Osteoblast (primary cell): Measurements from ENCODE around the gene DENND1B. TPM values are rescaled to one million over a fixed set of nuclear protein-coding genes. Genes with fewer than 3 reads are reported as not detected.

Source experiments
- DNase-seq: peaks from one replicate; pipeline ENCODE4 v3.0.0; 2011; ENCODE audit warnings: low spot score, mixed read lengths; ENCODE audit not compliant: insufficient read length; ENCODE audit errors: missing footprints
- H2AFZ ChIP-seq: 2 replicates; pipeline ENCODE4 v1.6.0; 2011; ENCODE audit warnings: mild to moderate bottlenecking, low read length
- H3K27ac ChIP-seq: 2 replicates; pipeline ENCODE4 v1.5.1; 2011; ENCODE audit warnings: mild to moderate bottlenecking, low read depth, low read length, moderate library complexity
- H3K27me3 ChIP-seq: 2 replicates; pipeline ENCODE4 v1.6.0; 2012; ENCODE audit warnings: mild to moderate bottlenecking, control low read depth, inconsistent platforms, low read length, moderate library complexity; ENCODE audit not compliant: insufficient read depth
- H3K36me3 ChIP-seq: 2 replicates; pipeline ENCODE4 v1.5.1; 2011; ENCODE audit warnings: mild to moderate bottlenecking, low read length, control low read depth, moderate library complexity; ENCODE audit not compliant: insufficient read depth
- H3K4me1 ChIP-seq: 2 replicates; pipeline ENCODE4 v1.5.1; 2011; ENCODE audit warnings: mild to moderate bottlenecking, low read length, control low read depth, moderate library complexity; ENCODE audit not compliant: insufficient read depth
- H3K4me2 ChIP-seq: 2 replicates; pipeline ENCODE4 v1.6.0; 2011; ENCODE audit warnings: mild to moderate bottlenecking, low read length; ENCODE audit not compliant: insufficient read depth
- H3K4me3 ChIP-seq: fragments of 200-600 bp; sonication (generic); 3 replicates; pipeline ENCODE4 v1.5.1; 2012; ENCODE audit warnings: mild to moderate bottlenecking, low read length, inconsistent platforms; ENCODE audit not compliant: insufficient read depth
- H3K79me2 ChIP-seq: 2 replicates; pipeline ENCODE4 v1.6.0; 2012; ENCODE audit warnings: mild to moderate bottlenecking, low read length, control low read depth, inconsistent platforms; ENCODE audit not compliant: insufficient read depth
- H3K9me3 ChIP-seq: 2 replicates; pipeline ENCODE4 v1.5.1; 2011; ENCODE audit warnings: low read depth, low read length, control low read depth
- H4K20me1 ChIP-seq: 2 replicates; pipeline ENCODE4 v1.6.0; 2012; ENCODE audit warnings: mild to moderate bottlenecking, low read length, control low read depth; ENCODE audit not compliant: insufficient read depth
- total RNA-seq: library from RNA; depleted of rRNA; stranded (reverse); fragments of >200 nt; gene quantifications from 2 replicates; pipeline ENCODE4 v1.2.3, GENCODE V29; 2012
- TF ChIP-seq, protein P1 (sequence below): IDR thresholded peaks from 2 replicates; pipeline ENCODE4 v1.5.1; 2011; ENCODE audit warnings: mild to moderate bottlenecking, low read depth, low read length, moderate library complexity; ENCODE audit errors: extremely low read depth

The DENND1B gene
- total RNA-seq, 1 donor = 22.4 TPM

DNA sequence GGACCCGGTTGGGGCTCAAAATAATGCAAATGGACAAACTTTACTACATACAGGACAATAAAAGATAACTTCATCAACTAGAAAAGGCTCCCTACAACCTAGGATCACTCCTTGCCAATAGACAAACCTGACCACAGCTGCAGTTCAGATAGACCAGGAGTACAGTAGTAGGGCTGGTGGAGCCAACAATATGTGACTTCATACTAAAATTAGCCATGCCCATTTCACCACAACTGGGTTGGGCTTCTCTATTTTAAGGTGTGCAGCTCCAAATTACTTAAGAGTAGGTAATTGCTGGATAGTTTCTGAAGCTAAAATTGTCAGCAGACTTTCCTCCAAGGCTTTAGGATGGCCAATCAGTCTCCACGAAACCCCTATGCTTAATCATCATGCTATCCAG lies 3.9 kb downstream of the DENND1B start:
- peaks cover 42% of the 10 kb centered on the region for H3K79me2 ChIP-seq
- no peaks in the 10 kb centered on the region for H3K36me3 ChIP-seq
- H3K27ac ChIP-seq = no peak overlapping the region
- TF ChIP-seq, protein P1, sequence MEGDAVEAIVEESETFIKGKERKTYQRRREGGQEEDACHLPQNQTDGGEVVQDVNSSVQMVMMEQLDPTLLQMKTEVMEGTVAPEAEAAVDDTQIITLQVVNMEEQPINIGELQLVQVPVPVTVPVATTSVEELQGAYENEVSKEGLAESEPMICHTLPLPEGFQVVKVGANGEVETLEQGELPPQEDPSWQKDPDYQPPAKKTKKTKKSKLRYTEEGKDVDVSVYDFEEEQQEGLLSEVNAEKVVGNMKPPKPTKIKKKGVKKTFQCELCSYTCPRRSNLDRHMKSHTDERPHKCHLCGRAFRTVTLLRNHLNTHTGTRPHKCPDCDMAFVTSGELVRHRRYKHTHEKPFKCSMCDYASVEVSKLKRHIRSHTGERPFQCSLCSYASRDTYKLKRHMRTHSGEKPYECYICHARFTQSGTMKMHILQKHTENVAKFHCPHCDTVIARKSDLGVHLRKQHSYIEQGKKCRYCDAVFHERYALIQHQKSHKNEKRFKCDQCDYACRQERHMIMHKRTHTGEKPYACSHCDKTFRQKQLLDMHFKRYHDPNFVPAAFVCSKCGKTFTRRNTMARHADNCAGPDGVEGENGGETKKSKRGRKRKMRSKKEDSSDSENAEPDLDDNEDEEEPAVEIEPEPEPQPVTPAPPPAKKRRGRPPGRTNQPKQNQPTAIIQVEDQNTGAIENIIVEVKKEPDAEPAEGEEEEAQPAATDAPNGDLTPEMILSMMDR = no peak
- H3K4me2 ChIP-seq = no peak overlapping the region
- H4K20me1 ChIP-seq = no peaks in the 10 kb centered on the region
- no peaks in the 10 kb centered on the region for H3K27me3 ChIP-seq
- DNase-seq = no peak
- H3K4me3 ChIP-seq = no peak overlapping the region
- H2AFZ ChIP-seq = no peak overlapping the region
- peaks cover 26% of the 10 kb centered on the region for H3K4me1 ChIP-seq
- no peaks in the 10 kb centered on the region for H3K9me3 ChIP-seq

DNA sequence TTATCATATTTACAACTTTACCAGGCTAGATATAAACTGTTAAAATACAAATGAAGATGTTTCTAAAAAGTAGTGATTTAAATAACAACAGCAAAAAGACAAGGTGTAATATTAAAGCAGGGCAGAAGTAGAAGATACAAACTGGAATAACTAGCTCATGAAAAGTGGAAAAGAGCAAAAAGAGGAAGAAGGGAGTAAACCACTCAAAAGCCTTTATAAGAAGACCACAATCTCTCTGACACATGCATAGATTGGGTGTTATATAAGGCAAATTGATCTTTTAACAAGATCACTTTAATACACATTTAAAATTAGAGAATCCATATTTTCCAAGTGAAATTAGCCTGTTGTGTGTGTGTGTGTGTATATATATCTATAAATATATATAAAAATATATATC lies 5.0 kb downstream of the DENND1B start:
- Histone ChIP-seq H4K20me1 (no peaks in the 10 kb centered on the region), H3K4me1 (peaks cover 15% of the 10 kb centered on the region), H2AFZ (no peak overlapping the region), H3K27ac (no peak overlapping the region), H3K4me3 (no peak overlapping the region), H3K4me2 (no peak overlapping the region), H3K79me2 (peaks cover 46% of the 10 kb centered on the region), H3K9me3 (no peaks in the 10 kb centered on the region), H3K27me3 (no peaks in the 10 kb centered on the region), H3K36me3 (no peaks in the 10 kb centered on the region)
- TF ChIP-seq, protein P1 = no peak
- DNase-seq = no peak

DNA sequence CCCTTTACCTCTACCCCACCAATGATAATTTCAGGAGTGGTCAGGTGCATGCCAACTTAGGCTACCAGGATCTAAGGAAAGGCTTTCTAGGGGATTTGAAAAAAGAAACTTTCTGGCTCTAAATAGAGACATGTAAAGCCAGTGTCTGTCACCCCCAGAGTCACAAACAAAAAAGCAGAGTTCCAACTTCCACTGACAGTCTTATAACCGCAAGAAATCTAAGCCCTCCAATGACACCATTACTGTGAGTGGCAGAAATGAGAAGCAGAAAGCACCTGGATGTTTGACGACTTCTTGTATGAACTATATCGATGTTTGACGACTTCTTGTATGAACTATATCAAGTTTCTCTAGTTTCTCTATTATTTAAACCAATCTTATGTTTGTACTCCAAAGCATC lies 6.0 kb downstream of the DENND1B start:
- Histone ChIP-seq H3K4me3 (no peak overlapping the region), H3K9me3 (no peaks in the 10 kb centered on the region), H3K27me3 (no peaks in the 10 kb centered on the region), H3K4me1 (peaks cover 13% of the 10 kb centered on the region), H3K27ac (no peak overlapping the region), H4K20me1 (no peaks in the 10 kb centered on the region), H3K4me2 (no peak overlapping the region), H2AFZ (no peak overlapping the region), H3K36me3 (no peaks in the 10 kb centered on the region), H3K79me2 (peaks cover 46% of the 10 kb centered on the region)
- DNase-seq = no peak
- TF ChIP-seq, protein P1 = no peak

DNA sequence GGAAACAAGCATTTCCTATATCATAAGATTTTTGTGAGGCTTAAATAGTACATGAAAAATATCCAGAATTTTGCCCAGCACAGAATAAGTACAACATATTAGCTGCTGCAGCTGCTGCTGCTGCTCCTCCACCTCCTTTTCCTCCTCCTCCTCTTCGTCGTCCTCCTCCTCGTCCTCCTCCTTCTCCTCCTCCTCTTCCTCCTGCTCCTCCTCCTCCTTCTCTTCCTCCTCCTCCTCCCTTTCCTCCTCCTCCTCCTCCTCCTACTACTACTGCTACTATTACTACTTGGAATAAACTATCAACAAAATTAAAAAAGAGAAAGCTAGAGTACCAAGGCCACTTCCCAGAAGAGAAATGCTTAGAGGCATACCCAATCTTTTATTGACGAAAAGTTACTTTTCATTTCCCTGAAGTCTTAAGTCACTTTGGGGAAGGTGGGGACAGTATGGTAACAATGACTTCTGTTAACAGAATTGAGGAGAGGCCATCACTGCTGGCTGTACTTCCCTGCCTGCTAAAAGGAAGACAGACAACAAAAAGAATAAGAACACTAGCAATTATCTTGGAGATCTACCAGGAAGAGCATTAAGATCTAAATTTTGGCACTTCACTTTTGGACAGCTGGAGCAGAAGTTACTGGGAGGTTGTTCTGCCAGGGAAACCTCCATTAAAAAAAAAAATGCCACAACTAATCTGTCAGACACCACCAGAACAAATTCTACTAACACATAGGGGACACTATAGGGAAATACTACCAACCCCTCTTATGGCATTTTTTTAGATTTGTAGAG lies 7.1 kb downstream of the DENND1B start:
- Histone ChIP-seq H4K20me1 (no peaks in the 10 kb centered on the region), H3K27ac (no peak overlapping the region), H3K27me3 (no peaks in the 10 kb centered on the region), H3K79me2 (peaks cover 44% of the 10 kb centered on the region), H3K4me3 (no peak overlapping the region), H3K9me3 (no peaks in the 10 kb centered on the region), H2AFZ (no peak overlapping the region), H3K36me3 (no peaks in the 10 kb centered on the region), H3K4me2 (no peak overlapping the region), H3K4me1 (peaks cover 2% of the 10 kb centered on the region)
- TF ChIP-seq, protein P1 = no peak
- DNase-seq = peak; percentile 45
